GM06990 (cell line): ENCODE measurements around the gene KRT34.

Experiments
- DNase-seq: peaks from one replicate; pipeline ENCODE4 v3.0.0-alpha.2; 2011; ENCODE audit not compliant: insufficient read length; ENCODE audit errors: extremely low read depth
- H3K27me3 ChIP-seq: replicated peaks from 2 replicates; pipeline ENCODE4 v1.6.0; 2011; ENCODE audit warnings: low read length; ENCODE audit not compliant: control insufficient read depth, insufficient read depth
- H3K36me3 ChIP-seq: 2 replicates; pipeline ENCODE4 v1.5.1; 2011; ENCODE audit warnings: low read length; ENCODE audit not compliant: control insufficient read depth, insufficient read depth
- H3K4me3 ChIP-seq: replicated peaks from 2 replicates; pipeline ENCODE4 v1.5.1; 2011; ENCODE audit warnings: low read depth, mild to moderate bottlenecking, control low read depth, low read length
- TF ChIP-seq, protein P1 (sequence below): IDR thresholded peaks from 2 replicates; pipeline ENCODE4 v1.5.1; 2011; ENCODE audit warnings: low read length, control low read depth, mild to moderate bottlenecking, inconsistent platforms; ENCODE audit not compliant: insufficient read depth, poor library complexity, severe bottlenecking

Gene KRT34

DNA sequence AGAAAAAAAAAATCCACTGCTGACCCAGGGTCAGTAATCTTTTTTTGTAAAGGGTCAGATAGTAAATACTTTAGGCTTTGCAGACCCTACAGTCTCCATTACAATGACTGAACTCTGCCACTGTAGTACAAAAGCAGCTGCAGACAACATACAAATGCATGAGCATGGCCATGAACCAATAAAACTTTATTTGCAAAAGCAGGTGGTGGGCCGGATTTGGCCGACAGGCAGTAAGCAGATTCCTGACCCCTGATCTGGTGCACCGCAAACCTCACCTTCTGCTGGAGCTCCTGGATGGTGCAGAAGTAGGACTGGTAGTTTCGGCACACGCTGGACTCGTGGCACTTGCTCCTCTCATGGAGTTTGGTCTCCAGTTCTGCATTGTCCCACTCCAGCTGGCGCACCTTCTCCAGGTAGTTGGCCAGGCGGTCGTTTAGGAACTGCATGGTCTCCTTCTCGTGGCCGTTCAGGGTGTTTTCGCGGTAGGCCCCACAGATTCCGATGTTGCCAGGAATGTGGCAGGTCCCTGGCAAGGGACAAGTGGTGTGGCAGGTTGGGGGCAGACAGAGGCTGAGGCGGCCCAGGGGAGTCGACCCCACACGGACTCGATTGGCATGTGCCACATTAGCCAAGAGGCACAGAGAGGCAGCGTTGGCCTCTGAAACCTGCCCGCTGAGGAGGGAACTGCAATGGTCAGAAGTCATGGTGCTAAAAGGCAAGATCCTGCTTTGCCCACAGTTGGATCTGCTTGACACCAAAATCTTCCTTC is 29.1 kb upstream of the KRT34 start:
- TF ChIP-seq, protein P1, sequence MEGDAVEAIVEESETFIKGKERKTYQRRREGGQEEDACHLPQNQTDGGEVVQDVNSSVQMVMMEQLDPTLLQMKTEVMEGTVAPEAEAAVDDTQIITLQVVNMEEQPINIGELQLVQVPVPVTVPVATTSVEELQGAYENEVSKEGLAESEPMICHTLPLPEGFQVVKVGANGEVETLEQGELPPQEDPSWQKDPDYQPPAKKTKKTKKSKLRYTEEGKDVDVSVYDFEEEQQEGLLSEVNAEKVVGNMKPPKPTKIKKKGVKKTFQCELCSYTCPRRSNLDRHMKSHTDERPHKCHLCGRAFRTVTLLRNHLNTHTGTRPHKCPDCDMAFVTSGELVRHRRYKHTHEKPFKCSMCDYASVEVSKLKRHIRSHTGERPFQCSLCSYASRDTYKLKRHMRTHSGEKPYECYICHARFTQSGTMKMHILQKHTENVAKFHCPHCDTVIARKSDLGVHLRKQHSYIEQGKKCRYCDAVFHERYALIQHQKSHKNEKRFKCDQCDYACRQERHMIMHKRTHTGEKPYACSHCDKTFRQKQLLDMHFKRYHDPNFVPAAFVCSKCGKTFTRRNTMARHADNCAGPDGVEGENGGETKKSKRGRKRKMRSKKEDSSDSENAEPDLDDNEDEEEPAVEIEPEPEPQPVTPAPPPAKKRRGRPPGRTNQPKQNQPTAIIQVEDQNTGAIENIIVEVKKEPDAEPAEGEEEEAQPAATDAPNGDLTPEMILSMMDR = no peak
- DNase-seq = no peak
- Histone ChIP-seq H3K4me3 (no peak overlapping the region), H3K36me3 (no peaks in the 10 kb centered on the region), H3K27me3 (no peaks in the 10 kb centered on the region)

DNA sequence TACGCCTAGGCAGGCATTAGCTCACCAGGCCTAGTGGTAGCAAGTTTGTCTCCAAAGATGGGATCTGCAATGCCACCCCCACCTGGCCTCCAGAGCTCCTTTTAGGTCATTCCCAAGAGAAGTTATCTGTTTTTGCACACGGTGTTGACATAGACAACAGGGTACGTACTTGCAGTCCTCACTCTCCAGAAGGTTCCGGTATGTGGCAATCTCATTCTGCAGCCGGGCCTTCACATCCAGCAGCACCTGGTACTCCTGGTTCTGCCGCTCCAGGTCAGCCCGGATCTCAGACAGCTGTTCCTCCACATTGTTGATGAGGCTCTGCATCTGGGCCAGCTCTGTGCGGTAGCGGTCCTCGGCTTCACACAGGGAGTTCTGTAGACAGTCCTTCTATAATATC is 25.1 kb upstream of the KRT34 start:
- H3K36me3 ChIP-seq = no peaks in the 10 kb centered on the region
- TF ChIP-seq, protein P1 = no peak
- no peak overlapping the region for H3K4me3 ChIP-seq
- H3K27me3 ChIP-seq = no peaks in the 10 kb centered on the region; the same call in 1 of the 2 replicates
- no peak for DNase-seq

- H3K36me3 ChIP-seq = no peaks in the 10 kb centered on the region
- H3K4me3 ChIP-seq = no peak overlapping the region
- DNase-seq = no peak
- no peaks in the 10 kb centered on the region; the same call in 1 of the 2 replicates for H3K27me3 ChIP-seq
- TF ChIP-seq, protein P1 = no peak
Measured at GRCh38 chr17:41406205-41406604, 24.1 kb upstream of the KRT34 start.

GRCh38 chr17:41404024-41404671 is 22.0 kb upstream of the KRT34 start:
- TF ChIP-seq, protein P1 = no peak
- H3K36me3 ChIP-seq = no peaks in the 10 kb centered on the region
- no peak for DNase-seq
- no peak overlapping the region for H3K4me3 ChIP-seq
- H3K27me3 ChIP-seq = peaks cover 1% of the 10 kb centered on the region; the same call in 1 of the 2 replicates

- Histone ChIP-seq H3K4me3 (no peak overlapping the region), H3K36me3 (no peaks in the 10 kb centered on the region), H3K27me3 (peaks cover 1% of the 10 kb centered on the region; the same call in 1 of the 2 replicates)
- TF ChIP-seq, protein P1 = no peak
- DNase-seq = no peak
Measured at GRCh38 chr17:41403404-41404023, 21.4 kb upstream of the KRT34 start.
